ENCODE data around the gene CAVIN2.

The CAVIN2 gene

GRCh38 chr2:191864628-191865374, 17.9 kb upstream of the CAVIN2 start:
- DNase-seq, result peak; percentile 46

- DNase-seq, result no peak
These were observed 17.1 kb upstream of the CAVIN2 start for GRCh38 chr2:191863988-191864387.

- peak; percentile 54 for DNase-seq
These were observed 15.4 kb upstream of the CAVIN2 start for GRCh38 chr2:191862156-191862775.

GRCh38 chr2:191860760-191861466, 14.0 kb upstream of the CAVIN2 start:
- no peak for DNase-seq

- DNase-seq, result no peak
These were observed 12.8 kb upstream of the CAVIN2 start for GRCh38 chr2:191859681-191860080.

- no peak for DNase-seq
These were observed 11.0 kb upstream of the CAVIN2 start for GRCh38 chr2:191857886-191858285.

- no peak for DNase-seq
These were observed 10.4 kb upstream of the CAVIN2 start for GRCh38 chr2:191857259-191857805.

- no peak for DNase-seq
These were observed 9.4 kb upstream of the CAVIN2 start for GRCh38 chr2:191856111-191856876.

- DNase-seq, result no peak
These were observed 8.5 kb upstream of the CAVIN2 start for GRCh38 chr2:191855382-191855781.

- peak; percentile 45 for DNase-seq
These were observed 7.8 kb upstream of the CAVIN2 start for GRCh38 chr2:191854382-191855372.

GRCh38 chr2:191853843-191854242, 7.0 kb upstream of the CAVIN2 start:
- no peak for DNase-seq

GRCh38 chr2:191851158-191851557, 4.3 kb upstream of the CAVIN2 start:
- DNase-seq, result no peak

GRCh38 chr2:191848771-191849767, 2.2 kb upstream of the CAVIN2 start:
- DNase-seq, result no peak

- no peak for DNase-seq
These were observed 876 bp upstream of the CAVIN2 start for GRCh38 chr2:191847764-191848163.

GRCh38 chr2:191845876-191846514, 893 bp downstream of the CAVIN2 start:
- DNase-seq, result no peak

- DNase-seq, result no peak
These were observed 1.6 kb downstream of the CAVIN2 start for GRCh38 chr2:191845248-191845715.

GRCh38 chr2:191844706-191845105, 2.2 kb downstream of the CAVIN2 start:
- DNase-seq, result no peak

- no peak for DNase-seq
These were observed 6.0 kb downstream of the CAVIN2 start for GRCh38 chr2:191840921-191841320.
